ENCODE data around the gene TAP1.

The TAP1 gene

GRCh38 chr6:32838114-32838958 is 15.2 kb downstream of the TAP1 start, which contains the start of gene TAP2 (continued):
- TF ChIP-seq KLF17 (tag by site-specific recombination; IDR thresholded peaks at IDR 0.05) (peak; percentile 61; the same call in 1 of the 2 replicates), EGR2 (tag by site-specific recombination; IDR thresholded peaks at IDR 0.05; ENCODE audit: low read depth) (no peak), ZSCAN23 (tag by site-specific recombination; IDR thresholded peaks at IDR 0.05) (no peak), KLF8 (tag by site-specific recombination; IDR thresholded peaks at IDR 0.05) (peak; percentile 62), ZNF521 (tag by site-specific recombination; IDR thresholded peaks at IDR 0.05) (no peak), SALL2 (tag by site-specific recombination; IDR thresholded peaks at IDR 0.05; ENCODE audit: borderline replicate concordance) (no peak), ZNF660 (tag by site-specific recombination; IDR thresholded peaks at IDR 0.05) (peak; percentile 91), ZNF2 (tag by site-specific recombination; IDR thresholded peaks at IDR 0.05) (peak; percentile 84), KLF10 (tag by site-specific recombination; IDR thresholded peaks at IDR 0.05) (peak; percentile 51; the same call in 1 of the 2 replicates), YY1 (tag by site-specific recombination; IDR thresholded peaks at IDR 0.05) (no peak), ZNF529 (tag by site-specific recombination; IDR thresholded peaks at IDR 0.05; ENCODE audit: insufficient replicate concordance) (no peak), ZNF19 (tag by site-specific recombination; IDR thresholded peaks at IDR 0.05; ENCODE audit: low read depth) (no peak), ZNF157 (tag by site-specific recombination; IDR thresholded peaks at IDR 0.05) (no peak), KLF9 (tag by site-specific recombination; IDR thresholded peaks at IDR 0.05; ENCODE audit: low read depth) (no peak), ZNF639 (tag by site-specific recombination; IDR thresholded peaks at IDR 0.05) (0 out of 2 replicates have a peak, but pooled peaks have one; percentile 19), PBX3 (CRISPR knock-in tag; IDR thresholded peaks at IDR 0.05) (peak; percentile 82), ZBTB21 (tag by site-specific recombination; IDR thresholded peaks at IDR 0.05) (no peak), ZNF704 (tag by site-specific recombination; IDR thresholded peaks at IDR 0.05) (no peak), ZNF530 (tag by site-specific recombination; IDR thresholded peaks at IDR 0.05; ENCODE audit: low read depth) (no peak), SCRT1 (tag by site-specific recombination; IDR thresholded peaks at IDR 0.05; ENCODE audit: borderline replicate concordance) (no peak), ZNF202 (tag by site-specific recombination; IDR thresholded peaks at IDR 0.05; ENCODE audit: borderline replicate concordance) (no peak), ZNF416 (tag by site-specific recombination; IDR thresholded peaks at IDR 0.05) (no peak), ZFP37 (tag by site-specific recombination; IDR thresholded peaks at IDR 0.05) (peak; percentile 83; the same call in 1 of the 2 replicates), YY2 (tag by site-specific recombination; IDR thresholded peaks at IDR 0.05) (no peak)
- TF ChIP-seq, protein P1, sequence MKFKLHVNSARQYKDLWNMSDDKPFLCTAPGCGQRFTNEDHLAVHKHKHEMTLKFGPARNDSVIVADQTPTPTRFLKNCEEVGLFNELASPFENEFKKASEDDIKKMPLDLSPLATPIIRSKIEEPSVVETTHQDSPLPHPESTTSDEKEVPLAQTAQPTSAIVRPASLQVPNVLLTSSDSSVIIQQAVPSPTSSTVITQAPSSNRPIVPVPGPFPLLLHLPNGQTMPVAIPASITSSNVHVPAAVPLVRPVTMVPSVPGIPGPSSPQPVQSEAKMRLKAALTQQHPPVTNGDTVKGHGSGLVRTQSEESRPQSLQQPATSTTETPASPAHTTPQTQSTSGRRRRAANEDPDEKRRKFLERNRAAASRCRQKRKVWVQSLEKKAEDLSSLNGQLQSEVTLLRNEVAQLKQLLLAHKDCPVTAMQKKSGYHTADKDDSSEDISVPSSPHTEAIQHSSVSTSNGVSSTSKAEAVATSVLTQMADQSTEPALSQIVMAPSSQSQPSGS (tag by site-specific recombination; IDR thresholded peaks at IDR 0.05; ENCODE audit: low read depth) = no peak
- TF ChIP-seq, protein P2, sequence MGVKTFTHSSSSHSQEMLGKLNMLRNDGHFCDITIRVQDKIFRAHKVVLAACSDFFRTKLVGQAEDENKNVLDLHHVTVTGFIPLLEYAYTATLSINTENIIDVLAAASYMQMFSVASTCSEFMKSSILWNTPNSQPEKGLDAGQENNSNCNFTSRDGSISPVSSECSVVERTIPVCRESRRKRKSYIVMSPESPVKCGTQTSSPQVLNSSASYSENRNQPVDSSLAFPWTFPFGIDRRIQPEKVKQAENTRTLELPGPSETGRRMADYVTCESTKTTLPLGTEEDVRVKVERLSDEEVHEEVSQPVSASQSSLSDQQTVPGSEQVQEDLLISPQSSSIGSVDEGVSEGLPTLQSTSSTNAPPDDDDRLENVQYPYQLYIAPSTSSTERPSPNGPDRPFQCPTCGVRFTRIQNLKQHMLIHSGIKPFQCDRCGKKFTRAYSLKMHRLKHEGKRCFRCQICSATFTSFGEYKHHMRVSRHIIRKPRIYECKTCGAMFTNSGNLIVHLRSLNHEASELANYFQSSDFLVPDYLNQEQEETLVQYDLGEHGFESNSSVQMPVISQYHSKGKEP (tag by site-specific recombination; IDR thresholded peaks at IDR 0.05) = peak; percentile 36; the same call in 1 of the 2 replicates
- TF ChIP-seq, protein P3, sequence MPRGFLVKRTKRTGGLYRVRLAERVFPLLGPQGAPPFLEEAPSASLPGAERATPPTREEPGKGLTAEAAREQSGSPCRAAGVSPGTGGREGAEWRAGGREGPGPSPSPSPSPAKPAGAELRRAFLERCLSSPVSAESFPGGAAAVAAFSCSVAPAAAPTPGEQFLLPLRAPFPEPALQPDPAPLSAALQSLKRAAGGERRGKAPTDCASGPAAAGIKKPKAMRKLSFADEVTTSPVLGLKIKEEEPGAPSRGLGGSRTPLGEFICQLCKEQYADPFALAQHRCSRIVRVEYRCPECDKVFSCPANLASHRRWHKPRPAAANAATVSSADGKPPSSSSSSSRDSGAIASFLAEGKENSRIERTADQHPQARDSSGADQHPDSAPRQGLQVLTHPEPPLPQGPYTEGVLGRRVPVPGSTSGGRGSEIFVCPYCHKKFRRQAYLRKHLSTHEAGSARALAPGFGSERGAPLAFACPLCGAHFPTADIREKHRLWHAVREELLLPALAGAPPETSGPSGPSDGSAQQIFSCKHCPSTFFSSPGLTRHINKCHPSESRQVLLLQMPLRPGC (tag by site-specific recombination; IDR thresholded peaks at IDR 0.05) = no peak
